K562 (cell line): ENCODE results near the gene GEMIN7. TPM values are rescaled to one million over a fixed set of nuclear protein-coding genes. Genes with fewer than 3 reads are reported as not detected.

Source experiments
- ATAC-seq: fragments of 200-7000 bp; cut with Tn5 transposase; 3 replicates; pipeline ENCODE4 v1.9.1; 2020; ENCODE audit warnings: moderate library complexity
- BruUV-seq: library from RNA; stranded (reverse); fragments of 400-500 nt; replicated peaks from 2 replicates; lab custom pipeline; 2021; lab: Mats Ljungman, UMichigan
- CTCF ChIA-PET: fragments of 300-600 bp; formaldehyde crosslinking; extraction: SDS; loops from one replicate; lab custom pipeline; 2021; ENCODE audit warnings: low intra/inter-chr PET ratio; lab: Yijun Ruan, JAX
- POLR2A ChIA-PET: fragments of 300-600, 350-650 bp; sonication (Branson Sonifier 250); formaldehyde crosslinking; extraction: SDS; loops from one replicate; lab custom pipeline; 2021; ENCODE audit warnings: antibody characterized with exemption, inconsistent platforms; lab: Yijun Ruan, JAX
- DNase-seq, 4 experiments: peaks; one replicate each; pipeline versions ENCODE4 v3.0.0 to v3.0.0-alpha.2; 2011 to 2018; ENCODE audit warnings: low spot score in 3 of 4, mixed read lengths in 3 of 4; ENCODE audit errors: extremely low read depth in 1 of 4
- FAIRE-seq: peaks from 2 replicates; lab custom pipeline; 2011; peaks lifted over from hg19 to GRCh38; lab: Jason Lieb, UNC
- H2AFZ ChIP-seq: 2 replicates; pipeline ENCODE4 v1.6.0; 2011; ENCODE audit warnings: low read depth, low read length, control low read depth, inconsistent platforms
- H3K27ac ChIP-seq: fragments of 200-600 bp; 3 replicates; pipeline ENCODE4 v1.8.0; 2011; ENCODE audit warnings: low read depth, mild to moderate bottlenecking, control low read depth, inconsistent platforms, low read length, moderate library complexity, mixed read lengths; ENCODE audit errors: extremely low read depth
- H3K27me3 ChIP-seq, 2 experiments: fragments of 300-600 bp in 1 of 2; 2 replicates in 1 of 2; 3 replicates in 1 of 2; pipeline versions ENCODE4 v1.6.0 to v1.8.0; 2011; ENCODE audit warnings: inconsistent platforms in 2 of 2, low read length in 2 of 2, mild to moderate bottlenecking in 1 of 2, mixed read lengths in 1 of 2, moderate library complexity in 1 of 2; ENCODE audit not compliant: control insufficient read depth in 2 of 2, insufficient read depth in 2 of 2
- H3K36me3 ChIP-seq: fragments of 300-600 bp; 3 replicates; pipeline ENCODE4 v1.8.0; 2011; ENCODE audit warnings: mild to moderate bottlenecking, low read length, inconsistent platforms; ENCODE audit not compliant: control insufficient read depth, insufficient read depth
- H3K4me1 ChIP-seq, 2 experiments: fragments of 200-600 bp in 1 of 2; replicated peaks in 1 of 2; 2 replicates in 1 of 2; 3 replicates in 1 of 2; pipeline versions ENCODE4 v1.5.1 to v1.8.0; 2011; ENCODE audit warnings: inconsistent platforms in 2 of 2, low read length in 2 of 2, mild to moderate bottlenecking in 1 of 2, mixed read lengths in 1 of 2, moderate library complexity in 1 of 2; ENCODE audit not compliant: control insufficient read depth in 2 of 2, insufficient read depth in 2 of 2
- H3K4me2 ChIP-seq: 2 replicates; pipeline ENCODE4 v1.6.1; 2011; ENCODE audit warnings: low read length, control low read depth, inconsistent platforms, mixed read lengths; ENCODE audit not compliant: insufficient read depth
- H3K4me3 ChIP-seq: fragments of 200-600 bp; sonication (generic), shearing (Covaris generic); 2 replicates; pipeline ENCODE4 v1.5.1; 2016; ENCODE audit warnings: control low read depth, inconsistent platforms
- H3K79me2 ChIP-seq: fragments of 200-600 bp; 3 replicates; pipeline ENCODE4 v1.8.0; 2011; ENCODE audit warnings: low read length, inconsistent platforms; ENCODE audit not compliant: control insufficient read depth, insufficient read depth
- H3K9ac ChIP-seq, 2 experiments: 2 replicates each; pipeline versions ENCODE4 v1.6.0 to v1.6.1; 2011; ENCODE audit warnings: low read depth in 2 of 2, low read length in 2 of 2, control low read depth in 1 of 2, inconsistent platforms in 1 of 2, mild to moderate bottlenecking in 1 of 2, mixed read lengths in 1 of 2; ENCODE audit not compliant: insufficient read depth in 1 of 2
- H3K9me1 ChIP-seq: one replicate; pipeline ENCODE4 v1.6.0; 2011; ENCODE audit warnings: inconsistent platforms, mild to moderate bottlenecking, low read length, moderate library complexity; ENCODE audit not compliant: control insufficient read depth, insufficient read depth
- H3K9me3 ChIP-seq: replicated peaks from 2 replicates; pipeline ENCODE4 v1.5.1; 2011; ENCODE audit warnings: low read depth, low read length, inconsistent platforms; ENCODE audit not compliant: control insufficient read depth, insufficient read depth
- H4K20me1 ChIP-seq: replicated peaks from 2 replicates; pipeline ENCODE4 v1.6.1; 2011; ENCODE audit warnings: low read length, inconsistent platforms, mixed read lengths; ENCODE audit not compliant: control insufficient read depth, insufficient read depth
- ATF1 ChIP-seq, 2 experiments: fragments of 450-650 bp in 1 of 2; IDR thresholded peaks; 2 replicates each; pipeline ENCODE4 v1.6.1; 2016; ENCODE audit warnings: missing compliant biosample characterization in 1 of 2, missing genetic modification characterization in 1 of 2
- C11orf30 ChIP-seq: fragments of 450-650 bp; IDR thresholded peaks from 2 replicates; pipeline ENCODE4 v1.6.1; 2016; ENCODE audit warnings: low read depth, mild to moderate bottlenecking
- CBX2 ChIP-seq: fragments of 200-600 bp; sonication (generic); IDR thresholded peaks from one replicate; pipeline ENCODE4 v1.6.1; 2012; ENCODE audit warnings: mild to moderate bottlenecking, low read length, inconsistent platforms; ENCODE audit not compliant: insufficient read depth, poor library complexity, severe bottlenecking
- CCAR2 ChIP-seq: fragments of 200-400 bp; formaldehyde crosslinking; IDR thresholded peaks from 2 replicates; pipeline ENCODE4 v1.6.1; 2017; ENCODE audit warnings: mild to moderate bottlenecking, low read depth, low read length
- KAT8 ChIP-seq: fragments of 450-650 bp; IDR thresholded peaks from 2 replicates; pipeline ENCODE4 v1.6.1; 2016; ENCODE audit warnings: low read depth, mild to moderate bottlenecking
- MEF2D ChIP-seq: conservative IDR thresholded peaks from 2 replicates; pipeline ENCODE4 v1.6.1; 2016; ENCODE audit warnings: low read depth, missing genetic modification characterization, missing compliant biosample characterization
- PML ChIP-seq: IDR thresholded peaks from 2 replicates; pipeline ENCODE4 v1.6.1; 2012; ENCODE audit warnings: low read length, inconsistent platforms
- SMAD4 ChIP-seq: fragments of 250-450 bp; sonication (Bioruptor Pico); conservative IDR thresholded peaks from 2 replicates; pipeline ENCODE4 v1.8.0; 2021; ENCODE audit warnings: inconsistent platforms, mild to moderate bottlenecking, moderate library complexity
- ZBTB17 ChIP-seq: fragments of 450-650 bp; formaldehyde crosslinking; IDR thresholded peaks from 2 replicates; pipeline ENCODE4 v1.4.0; 2020; ENCODE audit warnings: mild to moderate bottlenecking
- WGBS: fragments of 100-300 bp; shearing (Covaris generic); methylation state at CpG from one replicate; pipeline ENCODE4 v1.1.6; 2016; ENCODE audit warnings: low coverage, mixed read lengths; ENCODE audit not compliant: insufficient coverage; ENCODE audit errors: missing lambda C conversion rate; 5-methylcytosine and 5-hydroxymethylcytosine counted together
- in situ Hi-C: fragments of 300-500 bp; cut with MboI; formaldehyde crosslinking; loops from 4 replicates; pipeline ENCODE4 v1.15.0; 2018; ENCODE audit warnings: inconsistent platforms, mixed read lengths
- intact Hi-C: fragments of 100-400 bp; cut with micrococcal nuclease; formaldehyde crosslinking; loops from 2 replicates; pipeline ENCODE4 v1.14.2; 2022
- polyA plus RNA-seq, 8 experiments: library from polyadenylated mRNA; depleted of rRNA in 4 of 8; stranded (reverse) in 5 of 8; unstranded in 3 of 8; fragments of >200 nt; fragmentation: Nextera tagmentation in 2 of 8; fragmentation: Illumina TruSeq in 1 of 8; extraction: Ambion mirVana in 2 of 8; extraction: Trizol in 1 of 8; gene quantifications; 2 replicates each; pipeline versions ENCODE4 v1.2.1 to v1.2.3, GENCODE V29; 2011 to 2014; ENCODE audit warnings: inconsistent platforms in 1 of 8, missing spikeins in 1 of 8
- total RNA-seq, 7 experiments: library from RNA; depleted of rRNA in 6 of 7; stranded (reverse); fragments of >200 nt in 6 of 7; fragmentation: Illumina TruSeq in 2 of 7; extraction: Trizol in 2 of 7; gene quantifications; 2 replicates each; pipeline versions ENCODE4 v1.2.1 to v1.2.3, GENCODE V29; 2011 to 2021; ENCODE audit warnings: low replicate concordance in 1 of 7
- TF ChIP-seq, protein P1 (sequence below): sonication (generic); IDR thresholded peaks from 2 replicates; pipeline ENCODE4 v1.6.1; 2016
- TF ChIP-seq, protein P2 (sequence below): fragments of 450-650 bp; formaldehyde crosslinking; IDR thresholded peaks from 2 replicates; pipeline ENCODE4 v1.4.0; 2020; ENCODE audit warnings: mild to moderate bottlenecking, moderate library complexity
- TF ChIP-seq, protein P3 (sequence below): fragments of 250-450 bp; sonication (Bioruptor Pico); IDR thresholded peaks from 2 replicates; pipeline ENCODE4 v1.5.0; 2020; ENCODE audit warnings: mild to moderate bottlenecking, borderline replicate concordance
- TF ChIP-seq, protein P4 (sequence below), 2 experiments: fragments of 450-650 bp; conservative IDR thresholded peaks; 2 replicates each; pipeline ENCODE4 v1.6.1; 2017; ENCODE audit warnings: mild to moderate bottlenecking in 2 of 2, moderate library complexity in 2 of 2

GEMIN7 gene
- total and polyA plus RNA-seq, 9 of the 15 experiments (the other 6 are each of a cell fraction or from before 2014, with no cell fraction given): 23.1 to 124 (median 54.9) TPM

DNA sequence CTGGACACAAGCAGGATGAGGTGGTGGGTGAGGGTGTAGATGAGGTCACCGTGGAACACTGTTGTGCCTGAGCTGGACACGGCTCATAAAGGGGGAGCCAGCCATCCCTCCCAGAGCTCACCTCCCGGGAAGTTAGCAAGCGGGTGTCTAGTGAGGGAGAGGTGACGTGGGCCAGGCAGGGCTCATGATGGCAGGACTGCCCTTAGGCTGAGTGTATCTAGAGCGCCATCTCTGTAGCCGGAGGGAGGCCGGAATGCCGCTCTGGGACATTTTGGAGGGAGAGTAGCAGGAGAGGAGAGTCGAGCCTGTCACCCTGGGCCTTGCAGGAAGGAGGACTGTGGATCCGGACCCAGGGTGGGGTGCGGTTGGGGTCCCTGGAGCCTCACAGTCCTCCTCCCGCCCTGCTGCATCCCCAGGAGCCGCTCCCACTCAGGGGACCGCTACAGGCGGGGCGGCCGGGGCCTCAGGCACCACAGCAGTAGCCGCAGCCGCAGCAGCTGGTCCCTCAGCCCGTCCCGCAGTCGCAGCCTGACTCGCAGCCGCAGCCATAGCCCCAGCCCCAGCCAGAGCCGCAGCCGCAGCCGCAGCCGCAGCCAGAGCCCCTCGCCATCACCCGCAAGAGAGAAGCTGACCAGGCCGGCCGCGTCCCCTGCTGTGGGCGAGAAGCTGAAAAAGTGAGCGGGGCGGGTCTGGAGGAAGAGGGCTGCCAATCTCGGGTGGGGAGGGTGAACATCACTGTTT, 12.0 kb upstream of the GEMIN7 start:
- FAIRE-seq: no peak
- no peak overlapping the region for H3K4me2 ChIP-seq
- H3K9me1 ChIP-seq: no peaks in the 10 kb centered on the region
- no peak overlapping the region for H3K4me3 ChIP-seq
- WGBS: 97% methylated on average over 17 of the region's 38 CpGs
- no TSS peak for BruUV-seq
- ATAC-seq: no peak
- ChIA-PET POLR2A (interaction anchor here (0.6 to 1.2 kb wide), 5 partner anchors 13 to 327 kb away, joined by 3 to 6 read pairs (median 3); partner anchors contain the start of genes CLASRP and NKPD1), CTCF (no interaction called here)
- no peaks in the 10 kb centered on the region for H3K9me3 ChIP-seq
- no peak overlapping the region for H3K9ac ChIP-seq
- H3K27me3 ChIP-seq: no peaks in the 10 kb centered on the region
- peaks cover 0 to 26% of the 10 kb centered on the region in 2 experiments; a peak in 2 of 5 replicates for H3K4me1 ChIP-seq
- H3K36me3 ChIP-seq: peaks cover 78% of the 10 kb centered on the region; the same call in 2 of the 3 replicates
- no peak overlapping the region for H3K27ac ChIP-seq
- intact Hi-C loops: no loop called here
- 0 out of 3 replicates have a peak, but pooled peaks cover 4% of the 10 kb centered on the region for H3K79me2 ChIP-seq
- no peak overlapping the region for H2AFZ ChIP-seq
- H4K20me1 ChIP-seq: peaks cover 4% of the 10 kb centered on the region; the same call in 1 of the 2 replicates
- DNase-seq: no peak
- in situ Hi-C loops: no loop called here
- TF ChIP-seq MEF2D (tag) (no peak), ATF1 (CRISPR knock-in tag; IDR thresholded peaks at IDR 0.05) (no peak), ATF1 (tag; IDR thresholded peaks at IDR 0.05) (no peak), ZBTB17 (CRISPR knock-in tag) (no peak), CBX2 (no peak), C11orf30 (no peak), PML (no peak), KAT8 (no peak), SMAD4 (CRISPR knock-in tag) (no peak), CCAR2 (no peak)
- TF ChIP-seq, protein P1, sequence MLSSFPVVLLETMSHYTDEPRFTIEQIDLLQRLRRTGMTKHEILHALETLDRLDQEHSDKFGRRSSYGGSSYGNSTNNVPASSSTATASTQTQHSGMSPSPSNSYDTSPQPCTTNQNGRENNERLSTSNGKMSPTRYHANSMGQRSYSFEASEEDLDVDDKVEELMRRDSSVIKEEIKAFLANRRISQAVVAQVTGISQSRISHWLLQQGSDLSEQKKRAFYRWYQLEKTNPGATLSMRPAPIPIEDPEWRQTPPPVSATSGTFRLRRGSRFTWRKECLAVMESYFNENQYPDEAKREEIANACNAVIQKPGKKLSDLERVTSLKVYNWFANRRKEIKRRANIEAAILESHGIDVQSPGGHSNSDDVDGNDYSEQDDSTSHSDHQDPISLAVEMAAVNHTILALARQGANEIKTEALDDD: no peak
- TF ChIP-seq, protein P2, sequence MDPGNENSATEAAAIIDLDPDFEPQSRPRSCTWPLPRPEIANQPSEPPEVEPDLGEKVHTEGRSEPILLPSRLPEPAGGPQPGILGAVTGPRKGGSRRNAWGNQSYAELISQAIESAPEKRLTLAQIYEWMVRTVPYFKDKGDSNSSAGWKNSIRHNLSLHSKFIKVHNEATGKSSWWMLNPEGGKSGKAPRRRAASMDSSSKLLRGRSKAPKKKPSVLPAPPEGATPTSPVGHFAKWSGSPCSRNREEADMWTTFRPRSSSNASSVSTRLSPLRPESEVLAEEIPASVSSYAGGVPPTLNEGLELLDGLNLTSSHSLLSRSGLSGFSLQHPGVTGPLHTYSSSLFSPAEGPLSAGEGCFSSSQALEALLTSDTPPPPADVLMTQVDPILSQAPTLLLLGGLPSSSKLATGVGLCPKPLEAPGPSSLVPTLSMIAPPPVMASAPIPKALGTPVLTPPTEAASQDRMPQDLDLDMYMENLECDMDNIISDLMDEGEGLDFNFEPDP (CRISPR knock-in tag): no peak
- TF ChIP-seq, protein P3, sequence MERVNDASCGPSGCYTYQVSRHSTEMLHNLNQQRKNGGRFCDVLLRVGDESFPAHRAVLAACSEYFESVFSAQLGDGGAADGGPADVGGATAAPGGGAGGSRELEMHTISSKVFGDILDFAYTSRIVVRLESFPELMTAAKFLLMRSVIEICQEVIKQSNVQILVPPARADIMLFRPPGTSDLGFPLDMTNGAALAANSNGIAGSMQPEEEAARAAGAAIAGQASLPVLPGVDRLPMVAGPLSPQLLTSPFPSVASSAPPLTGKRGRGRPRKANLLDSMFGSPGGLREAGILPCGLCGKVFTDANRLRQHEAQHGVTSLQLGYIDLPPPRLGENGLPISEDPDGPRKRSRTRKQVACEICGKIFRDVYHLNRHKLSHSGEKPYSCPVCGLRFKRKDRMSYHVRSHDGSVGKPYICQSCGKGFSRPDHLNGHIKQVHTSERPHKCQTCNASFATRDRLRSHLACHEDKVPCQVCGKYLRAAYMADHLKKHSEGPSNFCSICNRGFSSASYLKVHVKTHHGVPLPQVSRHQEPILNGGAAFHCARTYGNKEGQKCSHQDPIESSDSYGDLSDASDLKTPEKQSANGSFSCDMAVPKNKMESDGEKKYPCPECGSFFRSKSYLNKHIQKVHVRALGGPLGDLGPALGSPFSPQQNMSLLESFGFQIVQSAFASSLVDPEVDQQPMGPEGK (CRISPR knock-in tag): no peak
- TF ChIP-seq, protein P4, sequence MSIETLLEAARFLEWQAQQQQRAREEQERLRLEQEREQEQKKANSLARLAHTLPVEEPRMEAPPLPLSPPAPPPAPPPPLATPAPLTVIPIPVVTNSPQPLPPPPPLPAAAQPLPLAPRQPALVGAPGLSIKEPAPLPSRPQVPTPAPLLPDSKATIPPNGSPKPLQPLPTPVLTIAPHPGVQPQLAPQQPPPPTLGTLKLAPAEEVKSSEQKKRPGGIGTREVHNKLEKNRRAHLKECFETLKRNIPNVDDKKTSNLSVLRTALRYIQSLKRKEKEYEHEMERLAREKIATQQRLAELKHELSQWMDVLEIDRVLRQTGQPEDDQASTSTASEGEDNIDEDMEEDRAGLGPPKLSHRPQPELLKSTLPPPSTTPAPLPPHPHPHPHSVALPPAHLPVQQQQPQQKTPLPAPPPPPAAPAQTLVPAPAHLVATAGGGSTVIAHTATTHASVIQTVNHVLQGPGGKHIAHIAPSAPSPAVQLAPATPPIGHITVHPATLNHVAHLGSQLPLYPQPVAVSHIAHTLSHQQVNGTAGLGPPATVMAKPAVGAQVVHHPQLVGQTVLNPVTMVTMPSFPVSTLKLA (conservative IDR thresholded peaks at IDR 0.05): no peak
